A549 (cell line): ENCODE measurements around the gene LRRC19.

Experiments used
- CTCF ChIP-seq: fragments of >200 bp; sonication (Bioruptor Twin); formaldehyde crosslinking; IDR thresholded peaks from 3 replicates; pipeline ENCODE4 v1.5.1; 2016
- EP300 ChIP-seq, 2 experiments: fragments of >200 bp; sonication (Bioruptor Twin); formaldehyde crosslinking; IDR thresholded peaks; 2 replicates in 1 of 2; 3 replicates in 1 of 2; pipeline ENCODE4 v1.6.1; 2016 to 2017
- HDAC2 ChIP-seq: fragments of 200-600 bp; sonication (generic); IDR thresholded peaks from 2 replicates; pipeline ENCODE4 v1.6.1; 2016

DNA sequence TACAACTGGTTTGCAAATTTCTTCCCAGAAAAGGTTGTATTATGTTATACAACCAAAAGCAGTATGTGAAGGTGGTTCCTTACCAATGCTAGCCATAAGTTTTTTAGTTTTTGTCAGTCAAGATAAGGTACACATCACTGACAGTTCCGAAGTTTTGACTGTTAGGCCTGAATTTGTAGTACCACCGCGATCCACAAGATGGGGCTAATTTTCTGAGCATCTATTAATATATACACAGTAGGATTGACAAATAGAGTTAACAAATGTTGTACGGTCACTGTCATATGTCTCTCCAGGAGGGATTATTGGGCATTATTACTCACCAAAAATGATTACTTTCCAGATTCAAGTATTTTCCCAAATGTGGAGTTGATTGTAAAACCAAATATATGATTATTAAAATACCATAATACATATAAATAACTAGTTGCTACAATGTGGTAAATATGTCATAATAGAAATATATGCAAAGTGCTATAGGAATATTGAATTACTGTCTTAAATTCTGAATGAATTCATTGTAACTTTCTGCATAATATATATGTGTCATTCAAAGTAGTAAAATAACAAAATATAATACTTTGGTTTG is 28.4 kb upstream of the LRRC19 start:
- TF ChIP-seq HDAC2 (no peak), EP300 (IDR thresholded peaks at IDR 0.05) (no peak), CTCF (peak; percentile 85)
